ENCODE data around the gene PPP4R3B. TPM values are rescaled to one million over a fixed set of nuclear protein-coding genes. Genes with fewer than 3 reads are reported as not detected.
"Not testable (repeated sequence)": the region's sequence is repeated elsewhere in the genome, so short reads cannot be mapped to it uniquely, and the experiment has no call there.

The PPP4R3B gene
- total and polyA plus RNA-seq, 2 donors (not counting 1 experiment from before 2014, with no cell fraction given), result 15.9 to 93.8 TPM

DNA sequence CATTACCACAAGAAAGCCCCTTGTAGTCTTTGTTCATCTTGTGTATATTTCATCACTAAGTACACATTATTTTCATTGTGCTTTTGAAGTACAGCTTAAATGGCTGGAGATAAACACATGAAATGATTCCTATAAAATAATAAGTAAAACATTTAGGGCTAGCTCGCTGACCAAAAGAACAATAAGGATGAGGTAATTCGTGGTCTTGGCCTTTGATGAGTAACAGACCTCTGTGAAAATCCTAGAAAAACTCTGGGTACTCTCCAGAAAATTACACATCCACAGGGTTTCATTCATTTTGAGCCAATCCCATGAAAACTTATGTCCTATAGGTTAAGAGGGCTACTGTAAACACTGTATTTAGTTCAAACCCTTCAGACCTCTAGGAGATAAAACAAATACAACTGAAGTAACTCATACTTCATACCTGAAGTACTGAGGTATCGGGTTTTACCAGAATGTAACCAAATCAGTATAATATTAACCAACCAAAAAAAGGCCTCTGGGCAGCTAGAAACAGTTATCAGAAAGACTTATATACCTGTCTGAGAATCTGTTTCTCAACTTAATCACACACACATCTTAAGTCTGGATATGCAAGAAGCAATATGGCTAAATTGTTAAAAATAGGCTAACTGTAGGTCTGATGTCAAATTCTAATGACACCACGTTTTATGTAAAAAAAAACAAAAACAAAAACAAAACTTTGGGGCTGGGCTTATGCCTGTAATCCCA, 66.9 kb downstream of the PPP4R3B start:
- ATAC-seq (ENCODE audit: low read depth), result no peak
- intact Hi-C loops (cut with micrococcal nuclease), result no loop called here
- Histone ChIP-seq H3K27me3 (replicated peaks in 1 of 4; ENCODE audit: control extremely low read depth in 1 of 4, control insufficient read depth in 3 of 4, insufficient read depth in 4 of 4, low read length in 3 of 4) (no peaks in the 10 kb centered on the region), H3K4me2 (replicated peaks; ENCODE audit: low read depth, low read length, poor library complexity, severe bottlenecking) (no peak overlapping the region), H3K4me3 (ENCODE audit: control extremely low read depth in 1 of 5, extremely low read depth in 1 of 5, insufficient read depth in 1 of 5, low read depth in 2 of 5, low read length in 4 of 5) (no peak overlapping the region), H2AFZ (ENCODE audit: insufficient read depth, low read depth, low read length, poor library complexity, severe bottlenecking) (no peak overlapping the region), H3K36me3 (replicated peaks in 1 of 2; ENCODE audit: control extremely low read depth in 1 of 2, control insufficient read depth in 1 of 2, extremely low read depth in 1 of 2, insufficient read depth in 2 of 2, low read length in 1 of 2) (peaks cover 13 to 40% of the 10 kb centered on the region in 2 experiments), H3K9ac (ENCODE audit: low read length) (no peak overlapping the region), H3K9me3 (ENCODE audit: control extremely low read depth in 1 of 3, control insufficient read depth in 2 of 3, insufficient read depth in 1 of 3, low read length in 2 of 3) (no peaks in the 10 kb centered on the region), H3K79me2 (ENCODE audit: control insufficient read depth, insufficient read depth, low read length) (no peaks in the 10 kb centered on the region), H3K4me1 (ENCODE audit: control insufficient read depth in 2 of 2, insufficient read depth in 2 of 2, low read length in 2 of 2) (no peaks in the 10 kb centered on the region), H4K20me1 (ENCODE audit: control insufficient read depth, insufficient read depth, low read length, poor library complexity, severe bottlenecking) (no peaks in the 10 kb centered on the region), H3K27ac (ENCODE audit: low read length in 2 of 2) (no peak overlapping the region)
- no peak overlapping the region for H3K27ac Mint-ChIP-seq
- no peak for TF ChIP-seq EZH2 (IDR thresholded peaks at IDR 0.05; ENCODE audit: borderline replicate concordance, insufficient read depth, low read depth, low read length, poor library complexity, severe bottlenecking)
- TF ChIP-seq, protein P1, sequence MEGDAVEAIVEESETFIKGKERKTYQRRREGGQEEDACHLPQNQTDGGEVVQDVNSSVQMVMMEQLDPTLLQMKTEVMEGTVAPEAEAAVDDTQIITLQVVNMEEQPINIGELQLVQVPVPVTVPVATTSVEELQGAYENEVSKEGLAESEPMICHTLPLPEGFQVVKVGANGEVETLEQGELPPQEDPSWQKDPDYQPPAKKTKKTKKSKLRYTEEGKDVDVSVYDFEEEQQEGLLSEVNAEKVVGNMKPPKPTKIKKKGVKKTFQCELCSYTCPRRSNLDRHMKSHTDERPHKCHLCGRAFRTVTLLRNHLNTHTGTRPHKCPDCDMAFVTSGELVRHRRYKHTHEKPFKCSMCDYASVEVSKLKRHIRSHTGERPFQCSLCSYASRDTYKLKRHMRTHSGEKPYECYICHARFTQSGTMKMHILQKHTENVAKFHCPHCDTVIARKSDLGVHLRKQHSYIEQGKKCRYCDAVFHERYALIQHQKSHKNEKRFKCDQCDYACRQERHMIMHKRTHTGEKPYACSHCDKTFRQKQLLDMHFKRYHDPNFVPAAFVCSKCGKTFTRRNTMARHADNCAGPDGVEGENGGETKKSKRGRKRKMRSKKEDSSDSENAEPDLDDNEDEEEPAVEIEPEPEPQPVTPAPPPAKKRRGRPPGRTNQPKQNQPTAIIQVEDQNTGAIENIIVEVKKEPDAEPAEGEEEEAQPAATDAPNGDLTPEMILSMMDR (IDR thresholded peaks at IDR 0.05), result no peak
- H3K4me3 Mint-ChIP-seq, result no peak overlapping the region
- H3K27me3 Mint-ChIP-seq, result no peaks in the 10 kb centered on the region
- no CpG with 5 or more reads among the region's 4 CpGs for WGBS (ENCODE audit: insufficient coverage)
- CTCF ChIA-PET, result interaction anchor here (0.7 kb wide), 1 partner anchor 73 kb away, joined by 3 read pairs; no protein-coding TSS in a partner anchor
- no peaks in the 10 kb centered on the region for H3K9me3 Mint-ChIP-seq (ENCODE audit: insufficient read depth)
- POLR2A ChIA-PET, result no interaction called here
- DNase-seq, result no peak
- H3K4me1 Mint-ChIP-seq, result no peaks in the 10 kb centered on the region

DNA sequence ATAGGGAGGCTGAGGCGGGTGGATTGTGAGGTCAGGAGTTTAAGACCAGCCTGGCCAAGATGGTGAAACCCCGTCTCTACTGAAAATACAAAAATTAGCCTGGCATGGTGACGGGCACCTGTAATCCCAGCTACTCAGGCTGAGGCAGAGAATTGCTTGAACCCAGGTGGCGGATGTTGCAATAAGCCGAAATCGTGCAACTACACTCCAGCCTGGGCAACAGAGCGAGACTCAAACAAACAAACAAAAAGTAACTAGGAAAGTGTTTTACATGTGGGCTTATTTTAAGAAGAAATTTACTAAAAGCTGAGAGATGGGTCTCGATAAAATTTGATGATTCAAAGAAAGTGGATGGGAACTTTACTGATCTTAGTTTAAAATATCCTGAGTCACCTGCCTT, 69.7 kb downstream of the PPP4R3B start:
- H3K4me2 ChIP-seq (replicated peaks; ENCODE audit: low read depth, low read length, poor library complexity, severe bottlenecking); intact Hi-C loops (cut with micrococcal nuclease); DNase-seq; CTCF ChIA-PET; H3K4me3 ChIP-seq (ENCODE audit: control extremely low read depth in 1 of 5, extremely low read depth in 1 of 5, insufficient read depth in 1 of 5, low read depth in 2 of 5, low read length in 4 of 5); H3K79me2 ChIP-seq (ENCODE audit: control insufficient read depth, insufficient read depth, low read length); H3K9me3 ChIP-seq (ENCODE audit: control extremely low read depth in 1 of 3, control insufficient read depth in 2 of 3, insufficient read depth in 1 of 3, low read length in 2 of 3); H3K27me3 Mint-ChIP-seq; H3K27ac Mint-ChIP-seq; H3K27me3 ChIP-seq (replicated peaks in 1 of 4; ENCODE audit: control extremely low read depth in 1 of 4, control insufficient read depth in 3 of 4, insufficient read depth in 4 of 4, low read length in 3 of 4); H4K20me1 ChIP-seq (ENCODE audit: control insufficient read depth, insufficient read depth, low read length, poor library complexity, severe bottlenecking); H3K9me3 Mint-ChIP-seq (ENCODE audit: insufficient read depth); POLR2A ChIA-PET; ATAC-seq (ENCODE audit: low read depth); H2AFZ ChIP-seq (ENCODE audit: insufficient read depth, low read depth, low read length, poor library complexity, severe bottlenecking); H3K4me3 Mint-ChIP-seq; H3K9ac ChIP-seq (ENCODE audit: low read length); H3K4me1 ChIP-seq (ENCODE audit: control insufficient read depth in 2 of 2, insufficient read depth in 2 of 2, low read length in 2 of 2); H3K27ac ChIP-seq (ENCODE audit: low read length in 2 of 2); H3K4me1 Mint-ChIP-seq: not testable (repeated sequence)
- peaks cover 8 to 40% of the 10 kb centered on the region in 2 experiments for H3K36me3 ChIP-seq (replicated peaks in 1 of 2; ENCODE audit: control extremely low read depth in 1 of 2, control insufficient read depth in 1 of 2, extremely low read depth in 1 of 2, insufficient read depth in 2 of 2, low read length in 1 of 2)
- 100% methylated on average over 2 of the region's 8 CpGs for WGBS (ENCODE audit: insufficient coverage)

All from B cell (primary cell).